ENCODE data around the gene PPP1R3D. TPM values are rescaled to one million over a fixed set of nuclear protein-coding genes. Genes with fewer than 3 reads are reported as not detected.

PPP1R3D gene
- total RNA-seq, 1 experiment from 2014 or later, result 2.7 TPM

DNA sequence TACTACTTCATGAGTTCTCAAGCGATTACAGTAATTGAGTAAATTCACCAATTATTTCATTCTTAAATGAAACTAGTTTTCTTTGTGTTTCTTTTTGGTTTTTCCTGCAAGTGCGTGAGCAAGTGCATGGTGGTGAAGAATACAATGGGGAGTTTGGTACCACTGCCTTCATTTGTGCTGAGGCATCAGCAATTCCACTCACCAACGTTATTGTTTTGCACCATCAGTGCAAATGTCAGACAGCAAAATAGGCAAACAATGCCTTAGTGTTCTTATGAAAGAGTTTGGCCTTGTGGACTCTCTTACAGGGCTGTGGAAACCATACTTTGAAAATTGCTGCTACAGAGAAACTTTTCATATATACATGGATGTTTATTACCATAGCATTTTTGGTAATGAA, 26.3 kb upstream of the PPP1R3D start:
- DNase-seq (ENCODE audit: low read depth, low spot score), result no peak
- Histone ChIP-seq H3K4me3 (replicated peaks in 1 of 2; ENCODE audit: low read depth in 1 of 2, low read length in 2 of 2) (no peak overlapping the region), H2AFZ (ENCODE audit: low read depth, low read length, poor library complexity, severe bottlenecking) (no peak overlapping the region), H3K9me3 (ENCODE audit: control insufficient read depth in 1 of 2, insufficient read depth in 1 of 2, low read depth in 1 of 2, low read length in 2 of 2) (no peaks in the 10 kb centered on the region), H3K9me2 (ENCODE audit: insufficient read depth) (no peaks in the 10 kb centered on the region), H3K36me3 (ENCODE audit: control insufficient read depth in 1 of 2, insufficient read depth in 2 of 2, low read length in 2 of 2) (no peaks in the 10 kb centered on the region), H3K9ac (ENCODE audit: low read length) (no peak overlapping the region), H3K27me3 (ENCODE audit: insufficient read depth, low read length) (peaks cover 21% of the 10 kb centered on the region), H4K20me1 (ENCODE audit: insufficient read depth) (no peaks in the 10 kb centered on the region), H3K27ac (ENCODE audit: low read depth, low read length) (no peak overlapping the region), H3K4me2 (ENCODE audit: low read length) (no peak overlapping the region), H3K79me2 (ENCODE audit: insufficient read depth, low read length) (no peaks in the 10 kb centered on the region), H3K4me1 (ENCODE audit: control insufficient read depth in 1 of 2, insufficient read depth in 2 of 2, low read length in 2 of 2) (no peaks in the 10 kb centered on the region)
- CTCF ChIA-PET, result no interaction called here
- RAD21 ChIA-PET (ENCODE audit: low non-redundant PET in 1 of 2, low total read pairs in 2 of 2, uncharacterized antibody in 2 of 2, unreplicated experiment in 2 of 2), result no interaction called here
- no peak for TF ChIP-seq ELF1 (IDR thresholded peaks at IDR 0.05; ENCODE audit: borderline replicate concordance, low read depth)
- TF ChIP-seq SIN3A (IDR thresholded peaks at IDR 0.05; ENCODE audit: low read depth), result no peak
- TF ChIP-seq EZH2 (IDR thresholded peaks at IDR 0.05), result no peak
- TF ChIP-seq EZH2phosphoT487 (IDR thresholded peaks at IDR 0.05; ENCODE audit: borderline replicate concordance), result no peak
- TF ChIP-seq RAD21 (IDR thresholded peaks at IDR 0.05; ENCODE audit: low read depth), result no peak
- no peak for TF ChIP-seq FOSL1 (IDR thresholded peaks at IDR 0.05; ENCODE audit: low read depth)
- POLR2A ChIA-PET, result no interaction called here
- BruUV-seq (replicated peaks), result no TSS peak
- ATAC-seq, result no peak
- intact Hi-C loops (cut with micrococcal nuclease), result no loop called here

DNA sequence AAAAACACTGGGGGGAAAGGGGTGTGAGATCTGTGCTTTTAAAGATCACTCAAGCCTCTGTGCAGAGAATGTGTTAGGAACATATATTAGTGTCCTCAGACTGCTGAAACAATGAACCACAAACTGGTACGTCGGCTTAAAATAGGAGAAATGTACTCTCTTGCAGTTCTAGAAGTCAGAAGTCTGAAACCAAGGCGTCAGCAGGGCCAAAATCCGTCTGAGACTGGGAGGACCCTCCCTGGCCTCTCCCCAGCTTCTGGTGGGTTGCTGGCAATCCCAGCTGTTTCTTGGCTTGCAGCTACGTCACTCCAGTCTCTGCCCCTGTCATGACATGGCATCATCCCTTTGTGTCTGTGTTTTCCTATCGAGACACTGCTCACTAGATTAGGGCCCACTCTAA, 22.1 kb upstream of the PPP1R3D start:
- H3K9me2 ChIP-seq (ENCODE audit: insufficient read depth), result no peaks in the 10 kb centered on the region
- ChIA-PET RAD21 (ENCODE audit: low non-redundant PET in 1 of 2, low total read pairs in 2 of 2, uncharacterized antibody in 2 of 2, unreplicated experiment in 2 of 2) (no interaction called here), CTCF (no interaction called here), POLR2A (no interaction called here)
- H3K9ac ChIP-seq (ENCODE audit: low read length), result no peak overlapping the region
- no peak overlapping the region for H3K27ac ChIP-seq (ENCODE audit: low read depth, low read length)
- DNase-seq (ENCODE audit: low read depth, low spot score) (no peak), ATAC-seq (no peak)
- H3K4me2 ChIP-seq (ENCODE audit: low read length), result no peak overlapping the region
- H3K27me3 ChIP-seq (ENCODE audit: insufficient read depth, low read length), result peaks cover 33% of the 10 kb centered on the region
- intact Hi-C loops (cut with micrococcal nuclease), result no loop called here
- no TSS peak for BruUV-seq (replicated peaks)
- no peaks in the 10 kb centered on the region for H3K9me3 ChIP-seq (ENCODE audit: control insufficient read depth in 1 of 2, insufficient read depth in 1 of 2, low read depth in 1 of 2, low read length in 2 of 2)
- TF ChIP-seq ZBTB33 (IDR thresholded peaks at IDR 0.05; ENCODE audit: extremely low read depth, insufficient replicate concordance, low read length), result no peak
- no peaks in the 10 kb centered on the region for H3K4me1 ChIP-seq (ENCODE audit: control insufficient read depth in 1 of 2, insufficient read depth in 2 of 2, low read length in 2 of 2)
- no peaks in the 10 kb centered on the region for H4K20me1 ChIP-seq (ENCODE audit: insufficient read depth)
- no peak overlapping the region for H2AFZ ChIP-seq (ENCODE audit: low read depth, low read length, poor library complexity, severe bottlenecking)
- no peaks in the 10 kb centered on the region for H3K36me3 ChIP-seq (ENCODE audit: control insufficient read depth in 1 of 2, insufficient read depth in 2 of 2, low read length in 2 of 2)
- no peaks in the 10 kb centered on the region for H3K79me2 ChIP-seq (ENCODE audit: insufficient read depth, low read length)
- H3K4me3 ChIP-seq (replicated peaks in 1 of 2; ENCODE audit: low read depth in 1 of 2, low read length in 2 of 2), result no peak overlapping the region
